Kidney (tissue), 14 donors: Measurements from ENCODE around the gene TMEM131L. TPM values are rescaled to one million over a fixed set of nuclear protein-coding genes. Genes with fewer than 3 reads are reported as not detected.
A peak's percentile ranks its signal among the peaks of the same experiment; 100 is the strongest.

Source experiments
- DNase-seq, 5 donors: peaks; one replicate each; pipeline ENCODE4 v3.0.0-alpha.2; 2013 to 2020
- FAIRE-seq: peaks from 2 replicates; lab custom pipeline; 2012; peaks lifted over from hg19 to GRCh38; lab: Jason Lieb, UNC
- H3K27ac ChIP-seq, 2 donors: one replicate each; pipeline ENCODE4 v1.7.0; 2013; ENCODE audit warnings: low read depth in 2 of 2, low read length in 2 of 2, inconsistent platforms in 1 of 2
- H3K27me3 ChIP-seq: one replicate; pipeline ENCODE4 v1.7.1; 2013; ENCODE audit warnings: low read length, inconsistent platforms; ENCODE audit not compliant: control insufficient read depth, insufficient read depth
- H3K36me3 ChIP-seq, 3 donors: one replicate each; pipeline versions ENCODE4 v1.7.0 to v1.7.1; 2013; ENCODE audit warnings: low read length in 3 of 3, control low read depth in 1 of 3, inconsistent platforms in 1 of 3; ENCODE audit not compliant: insufficient read depth in 3 of 3, control insufficient read depth in 2 of 3
- H3K4me1 ChIP-seq, 3 donors: one replicate each; pipeline versions ENCODE4 v1.7.0 to v1.7.1; 2013; ENCODE audit warnings: low read length in 3 of 3, inconsistent platforms in 1 of 3, low read depth in 1 of 3; ENCODE audit not compliant: control insufficient read depth in 2 of 3, insufficient read depth in 2 of 3
- H3K4me3 ChIP-seq, 3 donors: one replicate each; pipeline versions ENCODE4 v1.7.0 to v1.8.1; 2013; ENCODE audit warnings: low read length in 3 of 3, control low read depth in 1 of 3, inconsistent platforms in 1 of 3
- H3K9ac ChIP-seq, 3 donors: one replicate each; pipeline versions ENCODE4 v1.7.0 to v1.7.1; 2013; ENCODE audit warnings: low read length in 3 of 3, control low read depth in 1 of 3, inconsistent platforms in 1 of 3
- H3K9me3 ChIP-seq, 3 donors: one replicate each; pipeline versions ENCODE4 v1.7.0 to v1.7.1; 2013; ENCODE audit warnings: low read length in 3 of 3, control low read depth in 1 of 3, inconsistent platforms in 1 of 3; ENCODE audit not compliant: control insufficient read depth in 2 of 3, insufficient read depth in 1 of 3
- intact Hi-C: fragments of 100-400 bp; cut with DNase I; formaldehyde crosslinking; loops from one replicate; pipeline ENCODE4 v1.11.1; 2022
- polyA plus RNA-seq: library from polyadenylated mRNA; stranded (reverse); fragments of 350-450 nt; fragmentation: Illumina TruSeq; extraction: RNeasy Lipid Tissue Mini Kit (QIAGEN cat#74804); gene quantifications from one replicate; pipeline ENCODE4 v1.2.3, GENCODE V29; 2014; ENCODE audit warnings: low read depth, low replicate concordance; ENCODE audit not compliant: insufficient read depth
- total RNA-seq: library from RNA; stranded (reverse); fragmentation: NEBNext Ultra II Directional; extraction: Animal tissue kit (Norgen Biotek cat#: 25700); gene quantifications from one replicate; pipeline ENCODE4 v1.2.1, GENCODE V29; 2021
- TF ChIP-seq, protein P1 (sequence below): IDR thresholded peaks from 3 replicates; pipeline ENCODE4 v1.5.1; 2012; ENCODE audit warnings: mild to moderate bottlenecking, moderate library complexity, borderline replicate concordance; ENCODE audit not compliant: insufficient read depth; ENCODE audit errors: extremely low read depth
- donor health status: control.
- donor health status: control.
- donor health status: control.
- donor health status: control.
- donor health status: control.
- donor health status: DM: yes; HTN: yes; CAD: no.
- donor health status: Normal renal cell carcinoma (clear cell type).

Gene TMEM131L
- total and polyA plus RNA-seq, 2 donors from 2014 or later: 3.0 to 17.0 TPM

DNA sequence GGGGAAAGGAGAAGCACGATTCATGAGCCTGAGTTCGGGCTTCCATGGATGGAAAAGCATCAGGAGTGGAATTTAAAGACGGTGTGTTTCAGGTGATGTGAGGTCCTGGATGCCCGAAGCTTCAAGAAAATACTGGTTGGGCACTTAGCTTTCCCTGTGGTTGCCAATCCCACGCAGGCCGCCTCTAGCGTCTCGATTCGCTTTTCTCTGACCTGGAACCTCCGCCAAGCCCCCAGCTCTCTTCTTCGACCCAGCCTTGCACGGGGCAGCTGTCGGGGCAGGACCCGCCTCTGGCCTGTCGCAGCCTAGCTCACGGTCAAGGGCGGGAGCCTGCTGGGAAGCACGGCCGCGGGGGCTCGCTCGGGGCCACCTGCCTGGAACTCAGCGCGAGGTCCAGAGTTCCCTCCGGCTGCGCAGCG is 217.6 kb downstream of the TMEM131L start:
- intact Hi-C loops: no loop called here
- Histone ChIP-seq H3K9ac (no peak overlapping the region), H3K36me3 (no peaks in the 10 kb centered on the region), H3K4me1 (peaks cover 0 to 2% (median 0%) of the 10 kb centered on the region in 3 donors), H3K4me3 (peak overlapping the region; percentile 9 to 51 (median 46)), H3K9me3 (peaks cover 0 to 3% (median 0%) of the 10 kb centered on the region in 3 donors), H3K27ac (no peak overlapping the region), H3K27me3 (no peaks in the 10 kb centered on the region)
- peak in 1 of 5 donors; percentile 92 for DNase-seq
- TF ChIP-seq, protein P1, sequence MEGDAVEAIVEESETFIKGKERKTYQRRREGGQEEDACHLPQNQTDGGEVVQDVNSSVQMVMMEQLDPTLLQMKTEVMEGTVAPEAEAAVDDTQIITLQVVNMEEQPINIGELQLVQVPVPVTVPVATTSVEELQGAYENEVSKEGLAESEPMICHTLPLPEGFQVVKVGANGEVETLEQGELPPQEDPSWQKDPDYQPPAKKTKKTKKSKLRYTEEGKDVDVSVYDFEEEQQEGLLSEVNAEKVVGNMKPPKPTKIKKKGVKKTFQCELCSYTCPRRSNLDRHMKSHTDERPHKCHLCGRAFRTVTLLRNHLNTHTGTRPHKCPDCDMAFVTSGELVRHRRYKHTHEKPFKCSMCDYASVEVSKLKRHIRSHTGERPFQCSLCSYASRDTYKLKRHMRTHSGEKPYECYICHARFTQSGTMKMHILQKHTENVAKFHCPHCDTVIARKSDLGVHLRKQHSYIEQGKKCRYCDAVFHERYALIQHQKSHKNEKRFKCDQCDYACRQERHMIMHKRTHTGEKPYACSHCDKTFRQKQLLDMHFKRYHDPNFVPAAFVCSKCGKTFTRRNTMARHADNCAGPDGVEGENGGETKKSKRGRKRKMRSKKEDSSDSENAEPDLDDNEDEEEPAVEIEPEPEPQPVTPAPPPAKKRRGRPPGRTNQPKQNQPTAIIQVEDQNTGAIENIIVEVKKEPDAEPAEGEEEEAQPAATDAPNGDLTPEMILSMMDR: no peak
- FAIRE-seq: no peak

DNA sequence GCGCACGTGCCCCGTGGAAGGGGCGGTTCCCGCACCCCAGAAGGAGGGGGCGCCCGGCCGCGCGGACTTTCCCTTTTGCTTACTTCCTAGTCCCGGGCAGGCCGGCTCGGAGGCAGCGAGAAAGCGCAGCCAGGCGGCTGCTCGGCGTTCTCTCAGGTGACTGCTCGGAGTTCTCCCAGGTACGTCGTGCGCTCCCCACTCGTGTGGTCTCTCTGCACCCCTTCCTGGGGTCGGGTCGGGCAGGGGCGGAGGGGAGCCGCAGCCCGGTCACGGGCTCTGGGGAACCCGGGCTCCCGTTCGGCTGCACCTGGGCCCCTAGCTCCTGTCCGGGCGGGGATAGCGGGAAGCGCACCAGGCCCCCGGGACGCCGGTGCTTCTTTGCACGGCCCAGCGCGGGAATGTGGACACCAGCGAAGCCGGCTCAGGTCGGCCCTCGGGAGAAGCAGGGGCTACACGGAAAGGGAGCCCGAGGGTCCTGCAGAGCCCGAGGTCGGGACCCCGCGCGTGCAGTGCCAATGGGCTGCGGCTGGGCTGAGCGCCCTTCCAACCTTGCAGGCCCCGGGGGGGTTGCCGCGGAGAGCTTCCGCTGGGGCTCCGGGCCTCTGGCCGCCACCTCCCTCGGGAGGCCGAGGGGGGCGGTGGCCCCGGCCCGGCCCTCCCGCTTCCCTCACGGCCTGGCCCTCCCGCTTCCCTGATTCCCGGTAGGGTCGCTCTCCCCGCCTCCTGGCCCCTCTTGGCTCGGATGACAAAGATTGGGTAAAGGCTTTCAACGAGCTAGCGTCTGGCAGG is 218.2 kb downstream of the TMEM131L start, which contains the start of gene TLR2:
TLR2 (plus strand) TSS at position 99 of the 789 bp plus-strand sequence. CDS start 18,628 bp downstream, outside the sequence.
- Histone ChIP-seq H3K9ac (peak within 1 kb of the TSS in 1 of 3 donors; percentile 46), H3K27ac (no peak within 1 kb of the TSS)

GRCh38 chr4:153684971-153685371 is 218.8 kb downstream of the TMEM131L start:
- peak overlapping the region in 1 of 3 donors; percentile 46 for H3K9ac ChIP-seq
- TF ChIP-seq, protein P1: no peak
- FAIRE-seq (no peak), DNase-seq (no peak)
- no peaks in the 10 kb centered on the region for H3K36me3 ChIP-seq
- H3K4me3 ChIP-seq: peak overlapping the region; percentile 46 to 70 (median 60)
- intact Hi-C loops: no loop called here
- H3K27me3 ChIP-seq: no peaks in the 10 kb centered on the region
- peaks cover 0 to 2% (median 0%) of the 10 kb centered on the region in 3 donors for H3K4me1 ChIP-seq
- H3K27ac ChIP-seq: no peak overlapping the region
- peaks cover 0 to 4% (median 0%) of the 10 kb centered on the region in 3 donors for H3K9me3 ChIP-seq

More for the DNA sequence above, 218.2 kb downstream of the TMEM131L start, which contains the start of gene TLR2:
- Histone ChIP-seq H3K27me3 (no peaks in the 10 kb centered on the region), H3K9me3 (peaks cover 0 to 4% (median 0%) of the 10 kb centered on the region in 3 donors), H3K4me1 (peaks cover 0 to 2% (median 0%) of the 10 kb centered on the region in 3 donors), H3K4me3 (peak within 1 kb of the TSS; percentile 46 to 70 (median 60)), H3K36me3 (no peaks in the 10 kb centered on the region)
- DNase-seq (peak; percentile 72 to 80 (median 74)), FAIRE-seq (no peak)
- TF ChIP-seq, protein P1: no peak
- intact Hi-C loops: no loop called here

Other genes with a start within 250 kb of the TMEM131L start
- 0.98 TPM for gene MND1, start 121.7 kb upstream of the TMEM131L start, total RNA-seq
- gene MND1, start 121.7 kb upstream of the TMEM131L start, polyA plus RNA-seq: 1.5 TPM
- 59.5 TPM for gene TLR2, start 217.9 kb downstream of the TMEM131L start, total RNA-seq
- gene TLR2, start 217.9 kb downstream of the TMEM131L start, polyA plus RNA-seq: 8.0 TPM